GM23338 (cell line): Measurements from ENCODE around the gene GRIN2A.

ENCODE experiments used
- EZH2 ChIP-seq: fragments of 200-600 bp; sonication (generic); IDR thresholded peaks from one replicate; pipeline ENCODE4 v1.8.0; 2017; ENCODE audit warnings: antibody characterized with exemption, mild to moderate bottlenecking, low read depth; ENCODE audit not compliant: unreplicated experiment
- TF ChIP-seq, protein P1 (sequence below), 2 experiments: fragments of 200-600 bp in 1 of 2; sonication (generic) in 1 of 2; conservative IDR thresholded peaks; 2 replicates each; pipeline versions ENCODE4 v1.5.1 to v1.6.1; 2016 to 2017; ENCODE audit warnings: antibody characterized with exemption in 2 of 2, low read depth in 2 of 2, mild to moderate bottlenecking in 2 of 2, moderate library complexity in 1 of 2

DNA sequence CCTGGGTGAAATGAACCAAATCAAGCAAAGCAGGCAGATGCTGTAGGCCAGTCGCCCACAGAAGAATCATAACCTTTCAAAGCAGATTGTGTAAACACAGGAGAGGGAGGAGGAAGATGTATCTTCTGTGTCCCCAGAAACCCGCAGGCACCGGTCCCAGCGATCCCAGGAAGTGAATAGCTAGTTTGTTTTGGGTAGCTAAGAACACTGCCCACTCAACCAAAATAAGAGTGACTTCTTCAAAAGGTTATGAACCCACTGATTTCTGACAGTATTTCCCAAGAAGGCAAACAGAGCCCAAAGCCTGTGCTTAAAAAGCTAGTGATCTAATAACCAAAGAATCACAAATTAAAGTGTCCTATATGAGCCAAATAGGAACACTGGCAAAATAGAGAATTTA, 67.8 kb downstream of the GRIN2A start:
- TF ChIP-seq EZH2, result no peak
- TF ChIP-seq, protein P1, sequence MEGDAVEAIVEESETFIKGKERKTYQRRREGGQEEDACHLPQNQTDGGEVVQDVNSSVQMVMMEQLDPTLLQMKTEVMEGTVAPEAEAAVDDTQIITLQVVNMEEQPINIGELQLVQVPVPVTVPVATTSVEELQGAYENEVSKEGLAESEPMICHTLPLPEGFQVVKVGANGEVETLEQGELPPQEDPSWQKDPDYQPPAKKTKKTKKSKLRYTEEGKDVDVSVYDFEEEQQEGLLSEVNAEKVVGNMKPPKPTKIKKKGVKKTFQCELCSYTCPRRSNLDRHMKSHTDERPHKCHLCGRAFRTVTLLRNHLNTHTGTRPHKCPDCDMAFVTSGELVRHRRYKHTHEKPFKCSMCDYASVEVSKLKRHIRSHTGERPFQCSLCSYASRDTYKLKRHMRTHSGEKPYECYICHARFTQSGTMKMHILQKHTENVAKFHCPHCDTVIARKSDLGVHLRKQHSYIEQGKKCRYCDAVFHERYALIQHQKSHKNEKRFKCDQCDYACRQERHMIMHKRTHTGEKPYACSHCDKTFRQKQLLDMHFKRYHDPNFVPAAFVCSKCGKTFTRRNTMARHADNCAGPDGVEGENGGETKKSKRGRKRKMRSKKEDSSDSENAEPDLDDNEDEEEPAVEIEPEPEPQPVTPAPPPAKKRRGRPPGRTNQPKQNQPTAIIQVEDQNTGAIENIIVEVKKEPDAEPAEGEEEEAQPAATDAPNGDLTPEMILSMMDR (conservative IDR thresholded peaks at IDR 0.05; ENCODE audit: low read depth in 2 of 2), result no peak
